8988T (cell line): Measurements from ENCODE around the gene GPC3.

Source experiments
- DNase-seq: peaks from one replicate; pipeline ENCODE4 v3.0.0; 2011

Gene GPC3

GRCh38 chrX:133674726-133675470 lies 310.5 kb downstream of the GPC3 start:
- DNase-seq: no peak

GRCh38 chrX:133670383-133670782 lies 315.0 kb downstream of the GPC3 start:
- DNase-seq: peak; percentile 29

GRCh38 chrX:133669214-133669613 lies 316.2 kb downstream of the GPC3 start:
- DNase-seq: no peak

GRCh38 chrX:133668225-133668931 lies 317.0 kb downstream of the GPC3 start:
- DNase-seq: no peak

- DNase-seq: no peak
These were observed 319.1 kb downstream of the GPC3 start for GRCh38 chrX:133666256-133666655.

- DNase-seq: no peak
These were observed 323.2 kb downstream of the GPC3 start for GRCh38 chrX:133661962-133662839.

GRCh38 chrX:133660281-133660680 lies 325.1 kb downstream of the GPC3 start:
- DNase-seq: no peak

GRCh38 chrX:133658293-133658911 lies 327.0 kb downstream of the GPC3 start:
- DNase-seq: no peak

- no peak for DNase-seq
These were observed 329.8 kb downstream of the GPC3 start for GRCh38 chrX:133655275-133656265.

GRCh38 chrX:133654811-133655210 lies 330.6 kb downstream of the GPC3 start:
- DNase-seq: no peak

- no peak for DNase-seq
These were observed 332.0 kb downstream of the GPC3 start for GRCh38 chrX:133653358-133653757.

- DNase-seq: no peak
These were observed 333.2 kb downstream of the GPC3 start for GRCh38 chrX:133652185-133652584.

- no peak for DNase-seq
These were observed 335.2 kb downstream of the GPC3 start for GRCh38 chrX:133650239-133650638.

- no peak for DNase-seq
These were observed 335.7 kb downstream of the GPC3 start for GRCh38 chrX:133649651-133650050.

GRCh38 chrX:133648594-133648993 lies 336.8 kb downstream of the GPC3 start:
- DNase-seq: no peak

- DNase-seq: no peak
These were observed 338.7 kb downstream of the GPC3 start for GRCh38 chrX:133646719-133647116.

- DNase-seq: no peak
These were observed 339.2 kb downstream of the GPC3 start for GRCh38 chrX:133645977-133646718.

GRCh38 chrX:133645256-133645655 lies 340.1 kb downstream of the GPC3 start:
- no peak for DNase-seq

GRCh38 chrX:133640161-133641015 lies 345.0 kb downstream of the GPC3 start:
- no peak for DNase-seq

GRCh38 chrX:133639726-133640125 lies 345.7 kb downstream of the GPC3 start:
- no peak for DNase-seq
